ENCODE results near the gene SKAP2. TPM values are rescaled to one million over a fixed set of nuclear protein-coding genes. Genes with fewer than 3 reads are reported as not detected.

SKAP2 gene
- total RNA-seq, 1 experiment from 2014 or later = 3.2 TPM

DNA sequence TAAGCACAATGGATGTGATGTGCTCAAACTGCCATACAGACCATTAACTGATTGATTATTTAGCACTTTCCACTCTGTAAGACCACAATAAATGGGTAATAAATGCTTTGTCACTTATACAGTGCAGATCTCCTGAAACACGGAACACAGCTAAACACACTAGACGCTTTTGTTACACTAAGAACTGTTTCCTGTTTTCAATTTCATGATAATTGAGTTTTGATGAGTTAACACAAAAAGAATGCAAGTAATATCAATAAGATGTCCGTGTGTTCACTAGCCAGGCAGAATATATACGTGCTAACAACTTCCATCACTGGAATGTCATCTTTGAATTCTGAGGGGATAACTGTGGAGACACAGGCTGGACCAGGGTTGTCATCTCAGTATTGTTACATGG, 178.8 kb downstream of the SKAP2 start:
- Histone ChIP-seq H3K79me2 (ENCODE audit: insufficient read depth, low read length) (no peaks in the 10 kb centered on the region), H3K56ac (ENCODE audit: insufficient read length, low read depth, low read length) (no peak overlapping the region), H2BK12ac (ENCODE audit: insufficient read length, low read depth, low read length) (no peak overlapping the region), H4K8ac (replicated peaks; ENCODE audit: insufficient read length, low read depth, low read length) (no peak overlapping the region), H3K4me1 (ENCODE audit: insufficient read depth, low read length) (no peaks in the 10 kb centered on the region), H2BK120ac (ENCODE audit: low read depth, low read length, poor library complexity, severe bottlenecking) (no peak overlapping the region), H4K91ac (ENCODE audit: insufficient read length, low read depth, low read length) (no peak overlapping the region), H3K14ac (ENCODE audit: insufficient read depth, low read length) (no peak overlapping the region), H2AFZ (ENCODE audit: low read length) (no peak overlapping the region), H3K27ac (ENCODE audit: insufficient read length, low read depth, low read length) (no peak overlapping the region), H3K9me3 (ENCODE audit: control insufficient read depth, low read depth, low read length) (no peaks in the 10 kb centered on the region), H2BK5ac (ENCODE audit: insufficient read length, low read length) (no peak overlapping the region), H2AK5ac (ENCODE audit: insufficient read length, low read length) (no peak overlapping the region), H3K4me2 (ENCODE audit: insufficient read depth, insufficient read length, low read length) (no peak overlapping the region), H3K4ac (ENCODE audit: low read depth, low read length) (no peak overlapping the region), H3K18ac (ENCODE audit: insufficient read length, low read depth, low read length) (no peak overlapping the region), H4K20me1 (ENCODE audit: control insufficient read depth, insufficient read depth, insufficient read length) (no peaks in the 10 kb centered on the region), H3K23me2 (ENCODE audit: insufficient read length, low read depth, low read length, poor library complexity, severe bottlenecking) (no peaks in the 10 kb centered on the region), H3K27me3 (ENCODE audit: insufficient read depth, low read length) (no peaks in the 10 kb centered on the region), H3K23ac (ENCODE audit: insufficient read length, low read depth, low read length) (no peak overlapping the region), H3K79me1 (ENCODE audit: insufficient read depth, low read depth, low read length, poor library complexity, severe bottlenecking) (no peaks in the 10 kb centered on the region), H3T11ph (ENCODE audit: low read length) (no peak overlapping the region), H2BK20ac (ENCODE audit: low read depth, low read length, poor library complexity, severe bottlenecking) (no peak overlapping the region), H4K5ac (ENCODE audit: insufficient read length, low read depth, low read length) (no peak overlapping the region), H2BK15ac (ENCODE audit: low read depth, low read length) (no peak overlapping the region), H3K9ac (ENCODE audit: extremely low read depth, insufficient read length, low read length) (no peak overlapping the region)
- TF ChIP-seq, protein P1, sequence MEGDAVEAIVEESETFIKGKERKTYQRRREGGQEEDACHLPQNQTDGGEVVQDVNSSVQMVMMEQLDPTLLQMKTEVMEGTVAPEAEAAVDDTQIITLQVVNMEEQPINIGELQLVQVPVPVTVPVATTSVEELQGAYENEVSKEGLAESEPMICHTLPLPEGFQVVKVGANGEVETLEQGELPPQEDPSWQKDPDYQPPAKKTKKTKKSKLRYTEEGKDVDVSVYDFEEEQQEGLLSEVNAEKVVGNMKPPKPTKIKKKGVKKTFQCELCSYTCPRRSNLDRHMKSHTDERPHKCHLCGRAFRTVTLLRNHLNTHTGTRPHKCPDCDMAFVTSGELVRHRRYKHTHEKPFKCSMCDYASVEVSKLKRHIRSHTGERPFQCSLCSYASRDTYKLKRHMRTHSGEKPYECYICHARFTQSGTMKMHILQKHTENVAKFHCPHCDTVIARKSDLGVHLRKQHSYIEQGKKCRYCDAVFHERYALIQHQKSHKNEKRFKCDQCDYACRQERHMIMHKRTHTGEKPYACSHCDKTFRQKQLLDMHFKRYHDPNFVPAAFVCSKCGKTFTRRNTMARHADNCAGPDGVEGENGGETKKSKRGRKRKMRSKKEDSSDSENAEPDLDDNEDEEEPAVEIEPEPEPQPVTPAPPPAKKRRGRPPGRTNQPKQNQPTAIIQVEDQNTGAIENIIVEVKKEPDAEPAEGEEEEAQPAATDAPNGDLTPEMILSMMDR (conservative IDR thresholded peaks at IDR 0.05) = no peak
- no peak for DNase-seq
- no peak overlapping the region for H3K27ac Mint-ChIP-seq
- H3K36me3 Mint-ChIP-seq (ENCODE audit: insufficient read depth in 1 of 3, low read depth in 3 of 3) = no peaks in the 10 kb centered on the region
- peaks cover 8% of the 10 kb centered on the region for H3K27me3 Mint-ChIP-seq (ENCODE audit: low read depth)
- no peaks in the 10 kb centered on the region for H3K9me3 Mint-ChIP-seq
- H3K4me1 Mint-ChIP-seq = peaks cover 6% of the 10 kb centered on the region in 2 experiments
- no peak overlapping the region for H3K4me3 Mint-ChIP-seq
- no CpG with 5 or more reads among the region's 4 CpGs for WGBS (ENCODE audit: extremely low coverage, insufficient read length, low lambda C conversion rate)

All from H9 (cell line).